ENCODE measurements around the gene SLC4A8.

The SLC4A8 gene

GRCh38 chr12:51401020-51401419 lies 23.6 kb upstream of the SLC4A8 start:
- Histone ChIP-seq H3K36me3 (ENCODE audit: insufficient read depth, low read length) (no peaks in the 10 kb centered on the region), H3K9ac (ENCODE audit: low read length) (no peak overlapping the region), H3K9me3 (ENCODE audit: low read length) (no peaks in the 10 kb centered on the region), H3K4me1 (ENCODE audit: insufficient read depth, low read length) (no peaks in the 10 kb centered on the region), H3K4me3 (ENCODE audit: low read depth in 1 of 2, low read length in 2 of 2) (no peak overlapping the region), H3K27me3 (ENCODE audit: control insufficient read depth in 1 of 2, insufficient read depth in 2 of 2, low read length in 2 of 2) (no peaks in the 10 kb centered on the region), H3K27ac (ENCODE audit: low read depth, low read length) (no peak overlapping the region)

- no peaks in the 10 kb centered on the region for H3K9me3 ChIP-seq (ENCODE audit: low read length)
- no peak overlapping the region for H3K27ac ChIP-seq (ENCODE audit: low read depth, low read length)
Measured at GRCh38 chr12:51401486-51401885, 23.1 kb upstream of the SLC4A8 start.

GRCh38 chr12:51401900-51402299 lies 22.7 kb upstream of the SLC4A8 start:
- Histone ChIP-seq H3K4me3 (ENCODE audit: low read depth in 1 of 2, low read length in 2 of 2) (no peak overlapping the region), H3K9ac (ENCODE audit: low read length) (no peak overlapping the region), H3K27me3 (ENCODE audit: control insufficient read depth in 1 of 2, insufficient read depth in 2 of 2, low read length in 2 of 2) (no peaks in the 10 kb centered on the region), H3K4me1 (ENCODE audit: insufficient read depth, low read length) (no peaks in the 10 kb centered on the region), H3K27ac (ENCODE audit: low read depth, low read length) (no peak overlapping the region), H3K36me3 (ENCODE audit: insufficient read depth, low read length) (no peaks in the 10 kb centered on the region), H3K9me3 (ENCODE audit: low read length) (no peaks in the 10 kb centered on the region)

More at GRCh38 chr12:51401486-51401885, 23.1 kb upstream of the SLC4A8 start:
- H3K27me3 ChIP-seq (ENCODE audit: control insufficient read depth in 1 of 2, insufficient read depth in 2 of 2, low read length in 2 of 2), result no peaks in the 10 kb centered on the region
- no peaks in the 10 kb centered on the region for H3K4me1 ChIP-seq (ENCODE audit: insufficient read depth, low read length)
- no peak overlapping the region for H3K9ac ChIP-seq (ENCODE audit: low read length)
- H3K4me3 ChIP-seq (ENCODE audit: low read depth in 1 of 2, low read length in 2 of 2), result no peak overlapping the region
- H3K36me3 ChIP-seq (ENCODE audit: insufficient read depth, low read length), result no peaks in the 10 kb centered on the region

- Histone ChIP-seq H3K27me3 (ENCODE audit: control insufficient read depth in 1 of 2, insufficient read depth in 2 of 2, low read length in 2 of 2) (no peaks in the 10 kb centered on the region), H3K9ac (ENCODE audit: low read length) (no peak overlapping the region), H3K36me3 (ENCODE audit: insufficient read depth, low read length) (no peaks in the 10 kb centered on the region), H3K27ac (ENCODE audit: low read depth, low read length) (no peak overlapping the region), H3K4me1 (ENCODE audit: insufficient read depth, low read length) (no peaks in the 10 kb centered on the region), H3K9me3 (ENCODE audit: low read length) (no peaks in the 10 kb centered on the region), H3K4me3 (ENCODE audit: low read depth in 1 of 2, low read length in 2 of 2) (no peak overlapping the region)
Measured at GRCh38 chr12:51403159-51403558, 21.5 kb upstream of the SLC4A8 start.

- H3K4me3 ChIP-seq (ENCODE audit: low read depth in 1 of 2, low read length in 2 of 2), result no peak overlapping the region
- H3K9ac ChIP-seq (ENCODE audit: low read length), result no peak overlapping the region
- H3K27me3 ChIP-seq (ENCODE audit: control insufficient read depth in 1 of 2, insufficient read depth in 2 of 2, low read length in 2 of 2), result no peaks in the 10 kb centered on the region
- no peaks in the 10 kb centered on the region for H3K9me3 ChIP-seq (ENCODE audit: low read length)
- H3K4me1 ChIP-seq (ENCODE audit: insufficient read depth, low read length), result no peaks in the 10 kb centered on the region
- no peak overlapping the region for H3K27ac ChIP-seq (ENCODE audit: low read depth, low read length)
- H3K36me3 ChIP-seq (ENCODE audit: insufficient read depth, low read length), result no peaks in the 10 kb centered on the region
Measured at GRCh38 chr12:51403681-51404136, 20.9 kb upstream of the SLC4A8 start.

GRCh38 chr12:51404627-51405026 lies 20.0 kb upstream of the SLC4A8 start:
- Histone ChIP-seq H3K4me3 (ENCODE audit: low read depth in 1 of 2, low read length in 2 of 2) (no peak overlapping the region), H3K27me3 (ENCODE audit: control insufficient read depth in 1 of 2, insufficient read depth in 2 of 2, low read length in 2 of 2) (no peaks in the 10 kb centered on the region), H3K4me1 (ENCODE audit: insufficient read depth, low read length) (no peaks in the 10 kb centered on the region), H3K36me3 (ENCODE audit: insufficient read depth, low read length) (no peaks in the 10 kb centered on the region), H3K9me3 (ENCODE audit: low read length) (no peaks in the 10 kb centered on the region), H3K27ac (ENCODE audit: low read depth, low read length) (no peak overlapping the region), H3K9ac (ENCODE audit: low read length) (no peak overlapping the region)

GRCh38 chr12:51405801-51406207 lies 18.8 kb upstream of the SLC4A8 start:
- Histone ChIP-seq H3K4me3 (ENCODE audit: low read depth in 1 of 2, low read length in 2 of 2) (no peak overlapping the region), H3K27me3 (ENCODE audit: control insufficient read depth in 1 of 2, insufficient read depth in 2 of 2, low read length in 2 of 2) (no peaks in the 10 kb centered on the region), H3K36me3 (ENCODE audit: insufficient read depth, low read length) (no peaks in the 10 kb centered on the region), H3K4me1 (ENCODE audit: insufficient read depth, low read length) (no peaks in the 10 kb centered on the region), H3K9ac (ENCODE audit: low read length) (no peak overlapping the region), H3K27ac (ENCODE audit: low read depth, low read length) (no peak overlapping the region), H3K9me3 (ENCODE audit: low read length) (no peaks in the 10 kb centered on the region)

- Histone ChIP-seq H3K36me3 (ENCODE audit: insufficient read depth, low read length) (no peaks in the 10 kb centered on the region), H3K27ac (ENCODE audit: low read depth, low read length) (no peak overlapping the region), H3K4me1 (ENCODE audit: insufficient read depth, low read length) (no peaks in the 10 kb centered on the region), H3K9me3 (ENCODE audit: low read length) (no peaks in the 10 kb centered on the region), H3K27me3 (ENCODE audit: control insufficient read depth in 1 of 2, insufficient read depth in 2 of 2, low read length in 2 of 2) (no peaks in the 10 kb centered on the region), H3K4me3 (ENCODE audit: low read depth in 1 of 2, low read length in 2 of 2) (no peak overlapping the region), H3K9ac (ENCODE audit: low read length) (no peak overlapping the region)
Measured at GRCh38 chr12:51406290-51406689, 18.3 kb upstream of the SLC4A8 start.

- Histone ChIP-seq H3K27me3 (ENCODE audit: control insufficient read depth in 1 of 2, insufficient read depth in 2 of 2, low read length in 2 of 2) (no peaks in the 10 kb centered on the region), H3K4me1 (ENCODE audit: insufficient read depth, low read length) (no peaks in the 10 kb centered on the region), H3K36me3 (ENCODE audit: insufficient read depth, low read length) (no peaks in the 10 kb centered on the region), H3K9me3 (ENCODE audit: low read length) (no peaks in the 10 kb centered on the region), H3K9ac (ENCODE audit: low read length) (no peak overlapping the region), H3K4me3 (ENCODE audit: low read depth in 1 of 2, low read length in 2 of 2) (no peak overlapping the region), H3K27ac (ENCODE audit: low read depth, low read length) (no peak overlapping the region)
Measured at GRCh38 chr12:51406859-51407258, 17.8 kb upstream of the SLC4A8 start.

- Histone ChIP-seq H3K9me3 (ENCODE audit: low read length) (no peaks in the 10 kb centered on the region), H3K4me3 (ENCODE audit: low read depth in 1 of 2, low read length in 2 of 2) (no peak overlapping the region), H3K9ac (ENCODE audit: low read length) (no peak overlapping the region), H3K36me3 (ENCODE audit: insufficient read depth, low read length) (no peaks in the 10 kb centered on the region), H3K27me3 (ENCODE audit: control insufficient read depth in 1 of 2, insufficient read depth in 2 of 2, low read length in 2 of 2) (no peaks in the 10 kb centered on the region), H3K27ac (ENCODE audit: low read depth, low read length) (no peak overlapping the region), H3K4me1 (ENCODE audit: insufficient read depth, low read length) (no peaks in the 10 kb centered on the region)
Measured at GRCh38 chr12:51407604-51408003, 17.0 kb upstream of the SLC4A8 start.

- H3K36me3 ChIP-seq (ENCODE audit: insufficient read depth, low read length), result no peaks in the 10 kb centered on the region
- no peak overlapping the region for H3K27ac ChIP-seq (ENCODE audit: low read depth, low read length)
- H3K27me3 ChIP-seq (ENCODE audit: control insufficient read depth in 1 of 2, insufficient read depth in 2 of 2, low read length in 2 of 2), result no peaks in the 10 kb centered on the region
- no peaks in the 10 kb centered on the region for H3K9me3 ChIP-seq (ENCODE audit: low read length)
- H3K4me3 ChIP-seq (ENCODE audit: low read depth in 1 of 2, low read length in 2 of 2), result no peak overlapping the region
- no peak overlapping the region for H3K9ac ChIP-seq (ENCODE audit: low read length)
- no peaks in the 10 kb centered on the region for H3K4me1 ChIP-seq (ENCODE audit: insufficient read depth, low read length)
Measured at GRCh38 chr12:51409846-51410245, 14.8 kb upstream of the SLC4A8 start.

- no peak overlapping the region for H3K27ac ChIP-seq (ENCODE audit: low read depth, low read length)
- H3K36me3 ChIP-seq (ENCODE audit: insufficient read depth, low read length), result no peaks in the 10 kb centered on the region
- H3K4me3 ChIP-seq (ENCODE audit: low read depth in 1 of 2, low read length in 2 of 2), result no peak overlapping the region
- H3K9me3 ChIP-seq (ENCODE audit: low read length), result no peaks in the 10 kb centered on the region
- H3K9ac ChIP-seq (ENCODE audit: low read length), result no peak overlapping the region
- no peaks in the 10 kb centered on the region for H3K27me3 ChIP-seq (ENCODE audit: control insufficient read depth in 1 of 2, insufficient read depth in 2 of 2, low read length in 2 of 2)
- no peaks in the 10 kb centered on the region for H3K4me1 ChIP-seq (ENCODE audit: insufficient read depth, low read length)
Measured at GRCh38 chr12:51413149-51413548, 11.5 kb upstream of the SLC4A8 start.

All from muscle layer of colon (tissue), 2 donors.